ENCODE data around the gene ACCS.

DNA sequence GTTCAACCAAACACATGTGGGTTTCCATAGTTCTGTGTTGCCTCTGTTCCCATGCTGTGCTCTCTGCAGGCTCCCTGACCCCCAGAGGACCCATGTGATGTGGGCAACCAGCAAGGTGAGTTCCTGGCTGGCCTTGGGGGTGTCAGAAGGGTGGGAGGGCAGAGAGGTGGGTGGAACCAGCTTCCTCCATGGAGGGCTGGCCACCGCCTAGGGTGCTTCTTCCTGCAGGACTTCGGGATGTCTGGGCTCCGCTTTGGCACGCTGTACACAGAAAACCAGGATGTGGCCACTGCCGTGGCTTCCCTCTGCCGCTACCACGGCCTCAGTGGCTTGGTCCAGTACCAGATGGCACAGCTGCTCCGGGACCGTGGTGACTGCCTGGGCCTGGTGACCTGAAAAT, 14.9 kb downstream of the ACCS start:
- TF ChIP-seq, protein P1, sequence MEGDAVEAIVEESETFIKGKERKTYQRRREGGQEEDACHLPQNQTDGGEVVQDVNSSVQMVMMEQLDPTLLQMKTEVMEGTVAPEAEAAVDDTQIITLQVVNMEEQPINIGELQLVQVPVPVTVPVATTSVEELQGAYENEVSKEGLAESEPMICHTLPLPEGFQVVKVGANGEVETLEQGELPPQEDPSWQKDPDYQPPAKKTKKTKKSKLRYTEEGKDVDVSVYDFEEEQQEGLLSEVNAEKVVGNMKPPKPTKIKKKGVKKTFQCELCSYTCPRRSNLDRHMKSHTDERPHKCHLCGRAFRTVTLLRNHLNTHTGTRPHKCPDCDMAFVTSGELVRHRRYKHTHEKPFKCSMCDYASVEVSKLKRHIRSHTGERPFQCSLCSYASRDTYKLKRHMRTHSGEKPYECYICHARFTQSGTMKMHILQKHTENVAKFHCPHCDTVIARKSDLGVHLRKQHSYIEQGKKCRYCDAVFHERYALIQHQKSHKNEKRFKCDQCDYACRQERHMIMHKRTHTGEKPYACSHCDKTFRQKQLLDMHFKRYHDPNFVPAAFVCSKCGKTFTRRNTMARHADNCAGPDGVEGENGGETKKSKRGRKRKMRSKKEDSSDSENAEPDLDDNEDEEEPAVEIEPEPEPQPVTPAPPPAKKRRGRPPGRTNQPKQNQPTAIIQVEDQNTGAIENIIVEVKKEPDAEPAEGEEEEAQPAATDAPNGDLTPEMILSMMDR (conservative IDR thresholded peaks at IDR 0.05 in 1 of 2, IDR thresholded peaks at IDR 0.05 in 1 of 2; ENCODE audit: extremely low read depth in 1 of 2, insufficient read depth in 1 of 2, low read depth in 1 of 2, low read length in 2 of 2), result no peak
- TF ChIP-seq EZH2 (IDR thresholded peaks at IDR 0.05; ENCODE audit: borderline replicate concordance, low read length), result no peak

Data from mammary epithelial cell (primary cell).